WTC11 (cell line): ENCODE results near the gene CERS4. TPM values are rescaled to one million over a fixed set of nuclear protein-coding genes. Genes with fewer than 3 reads are reported as not detected.
A peak's percentile ranks its signal among the peaks of the same experiment; 100 is the strongest.

Experiments used
- ATAC-seq: fragments of 200-7000 bp; cut with Tn5 transposase; 2 replicates; pipeline ENCODE4 v1.10.0; 2021; ENCODE audit warnings: mild to moderate bottlenecking, moderate library complexity
- CTCF ChIA-PET: fragments of 300-600 bp; sonication (Branson Sonifier 250); formaldehyde crosslinking; loops from one replicate; lab custom pipeline; 2021; ENCODE audit warnings: antibody characterized with exemption; lab: Charles Lee
- POLR2A ChIA-PET: fragments of 350-600 bp; sonication (Branson Sonifier 250); formaldehyde crosslinking; loops from one replicate; lab custom pipeline; 2021; ENCODE audit warnings: antibody characterized with exemption; lab: Charles Lee
- DNase-seq: peaks from one replicate; pipeline ENCODE4 v3.0.0; 2021; ENCODE audit warnings: low spot score
- H3K27ac Mint-ChIP-seq: 2 replicates; pipeline ENCODE4 v1.8.0; 2021; ENCODE audit warnings: mixed read lengths
- H3K27me3 Mint-ChIP-seq: 2 replicates; pipeline ENCODE4 v1.8.0; 2021; ENCODE audit warnings: low read depth, mild to moderate bottlenecking, moderate library complexity, mixed read lengths
- H3K36me3 Mint-ChIP-seq: 2 replicates; pipeline ENCODE4 v1.8.0; 2021; ENCODE audit warnings: mixed read lengths
- H3K4me1 Mint-ChIP-seq: 2 replicates; pipeline ENCODE4 v1.8.0; 2022; ENCODE audit warnings: mixed read lengths
- H3K4me3 Mint-ChIP-seq: 2 replicates; pipeline ENCODE4 v1.8.0; 2021; ENCODE audit warnings: mild to moderate bottlenecking, moderate library complexity, mixed read lengths
- H3K9me3 Mint-ChIP-seq: 2 replicates; pipeline ENCODE4 v1.8.0; 2021; ENCODE audit warnings: mixed read lengths
- CTCF ChIP-seq: fragments of 200-600 bp; IDR thresholded peaks from 2 replicates; pipeline ENCODE4 v1.8.0; 2022; ENCODE audit warnings: antibody characterized with exemption
- FOXK1 ChIP-seq: sonication (generic); formaldehyde crosslinking; IDR thresholded peaks from 2 replicates; pipeline ENCODE4 v1.8.0; 2022; ENCODE audit warnings: mild to moderate bottlenecking, moderate library complexity, missing genetic modification reagents
- MAX ChIP-seq: sonication (generic); formaldehyde crosslinking; IDR thresholded peaks from 2 replicates; pipeline ENCODE4 v1.8.0; 2022; ENCODE audit warnings: mild to moderate bottlenecking, missing genetic modification reagents
- PRDM15 ChIP-seq: sonication (generic); formaldehyde crosslinking; IDR thresholded peaks from 2 replicates; pipeline ENCODE4 v1.8.0; 2022; ENCODE audit warnings: missing genetic modification reagents
- PRRX2 ChIP-seq: fragments of 250-450 bp; sonication (Bioruptor Pico); IDR thresholded peaks from 2 replicates; pipeline ENCODE4 v1.8.0; 2021; ENCODE audit warnings: mild to moderate bottlenecking
- SOX15 ChIP-seq: fragments of 250-450 bp; sonication (Bioruptor Pico); IDR thresholded peaks from 2 replicates; pipeline ENCODE4 v1.9.0; 2021; ENCODE audit warnings: mild to moderate bottlenecking
- TCF7 ChIP-seq: sonication (generic); formaldehyde crosslinking; IDR thresholded peaks from 2 replicates; pipeline ENCODE4 v1.8.0; 2022; ENCODE audit warnings: mild to moderate bottlenecking, low read depth, missing genetic modification reagents, moderate library complexity
- TEAD1 ChIP-seq: sonication (generic); formaldehyde crosslinking; IDR thresholded peaks from 2 replicates; pipeline ENCODE4 v1.8.0; 2022; ENCODE audit warnings: mild to moderate bottlenecking, missing genetic modification reagents
- TEAD4 ChIP-seq: sonication (generic); formaldehyde crosslinking; IDR thresholded peaks from 2 replicates; pipeline ENCODE4 v1.8.0; 2022; ENCODE audit warnings: mild to moderate bottlenecking, missing genetic modification reagents
- TP53 ChIP-seq: sonication (generic); formaldehyde crosslinking; IDR thresholded peaks from 2 replicates; pipeline ENCODE4 v1.8.1; 2023; ENCODE audit warnings: mild to moderate bottlenecking, missing genetic modification reagents
- USF1 ChIP-seq: sonication (generic); formaldehyde crosslinking; IDR thresholded peaks from 2 replicates; pipeline ENCODE4 v1.8.0; 2022; ENCODE audit warnings: mild to moderate bottlenecking, missing genetic modification reagents
- ZBTB21 ChIP-seq: sonication (generic); formaldehyde crosslinking; IDR thresholded peaks from 2 replicates; pipeline ENCODE4 v1.8.1; 2023; ENCODE audit warnings: mild to moderate bottlenecking, missing genetic modification reagents, borderline replicate concordance
- ZNF219 ChIP-seq: sonication (generic); formaldehyde crosslinking; IDR thresholded peaks from 2 replicates; pipeline ENCODE4 v1.8.0; 2023; ENCODE audit warnings: missing genetic modification reagents, mild to moderate bottlenecking, borderline replicate concordance
- ZNF263 ChIP-seq: sonication (generic); formaldehyde crosslinking; IDR thresholded peaks from 2 replicates; pipeline ENCODE4 v1.8.1; 2022; ENCODE audit warnings: low read depth, mild to moderate bottlenecking, moderate library complexity, missing genetic modification reagents
- ZNF425 ChIP-seq: fragments of 250-450 bp; sonication (Bioruptor Pico); conservative IDR thresholded peaks from 2 replicates; pipeline ENCODE4 v1.9.0; 2021; ENCODE audit warnings: mild to moderate bottlenecking
- total RNA-seq: library from RNA; stranded (reverse); gene quantifications from 3 replicates; pipeline ENCODE4 v1.2.3, GENCODE V29; 2021

The CERS4 gene
- total RNA-seq, 1 experiment from 2014 or later = 116 TPM

GRCh38 chr19:8252922-8253589 lies 43.9 kb downstream of the CERS4 start:
- DNase-seq = peak; percentile 95
- CTCF ChIA-PET = interaction anchor here (0.6 to 6.3 kb wide), 16 partner anchors 10 to 486 kb away, joined by 3 to 55 read pairs (median 4); partner anchors contain the start of genes CERS4 and TIMM44
- Mint-ChIP-seq H3K4me1 (peaks cover 3% of the 10 kb centered on the region; the same call in 1 of the 2 replicates), H3K27me3 (no peaks in the 10 kb centered on the region), H3K4me3 (no peak overlapping the region), H3K27ac (no peak overlapping the region), H3K9me3 (peaks cover 12% of the 10 kb centered on the region), H3K36me3 (peaks cover 37% of the 10 kb centered on the region)
- peak; percentile 88 for ATAC-seq
- POLR2A ChIA-PET = interaction anchor here (0.7 to 0.9 kb wide), 2 partner anchors 23 to 86 kb away, joined by 4 to 6 read pairs; no protein-coding TSS in a partner anchor
- TF ChIP-seq CTCF (peak; percentile 97), ZBTB21 (no peak), TP53 (CRISPR knock-in tag) (no peak), SOX15 (no peak), ZNF219 (CRISPR knock-in tag) (no peak), PRDM15 (no peak), FOXK1 (CRISPR knock-in tag) (no peak), PRRX2 (CRISPR knock-in tag) (no peak), TEAD1 (CRISPR knock-in tag) (peak; percentile 84; the same call in 1 of the 2 replicates), TEAD4 (CRISPR knock-in tag) (no peak), MAX (CRISPR knock-in tag) (peak; percentile 56; the same call in 1 of the 2 replicates), USF1 (CRISPR knock-in tag) (0 out of 2 replicates have a peak, but pooled peaks have one; percentile 7)

DNA sequence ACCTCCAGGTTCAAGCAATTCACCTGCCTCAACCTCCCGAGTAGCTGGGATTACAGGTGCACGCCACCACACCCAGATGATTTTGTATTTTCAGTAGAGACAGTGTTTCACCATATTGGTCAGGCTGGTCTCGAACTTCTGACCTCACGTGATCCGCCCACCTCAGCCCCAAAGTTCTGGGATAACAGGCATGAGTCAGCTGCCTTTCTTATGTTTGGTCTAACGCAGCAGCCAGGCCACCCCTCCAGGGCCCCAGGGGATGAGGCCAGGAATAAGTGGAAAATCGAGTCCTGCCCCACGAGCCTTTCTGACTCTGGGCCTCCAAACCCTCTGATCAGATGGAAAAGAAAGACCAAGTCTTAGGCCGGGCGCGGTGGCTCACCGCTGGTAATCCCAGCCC lies 44.5 kb downstream of the CERS4 start:
- CTCF ChIA-PET = interaction anchor here (0.6 to 6.3 kb wide), 11 partner anchors 11 to 310 kb away, joined by 3 to 55 read pairs (median 4); partner anchors contain the start of genes CERS4 and TIMM44
- Mint-ChIP-seq H3K9me3 (peaks cover 5% of the 10 kb centered on the region; the same call in 1 of the 2 replicates), H3K4me1 (peaks cover 3% of the 10 kb centered on the region; the same call in 1 of the 2 replicates), H3K27ac (no peak overlapping the region), H3K27me3 (no peaks in the 10 kb centered on the region), H3K4me3 (no peak overlapping the region), H3K36me3 (peaks cover 35% of the 10 kb centered on the region)
- no peak for TF ChIP-seq TCF7 (CRISPR knock-in tag)
- TF ChIP-seq ZNF263 (CRISPR knock-in tag) = no peak
- TF ChIP-seq ZNF425 (CRISPR knock-in tag) = no peak
- DNase-seq = no peak
- POLR2A ChIA-PET = interaction anchor here (0.7 to 0.9 kb wide), 2 partner anchors 24 to 86 kb away, joined by 4 to 6 read pairs; no protein-coding TSS in a partner anchor
- ATAC-seq = no peak
